Neuronal stem cell (in vitro differentiated cells): ENCODE measurements around the gene PNPLA1.
A peak's percentile ranks its signal among the peaks of the same experiment; 100 is the strongest.

Experiments used
- DNase-seq: peaks from one replicate; pipeline ENCODE4 v3.0.0-alpha.2; 2013; ENCODE audit warnings: low spot score
- H2AFZ ChIP-seq: one replicate; pipeline ENCODE4 v1.6.1; 2013; ENCODE audit warnings: mild to moderate bottlenecking, low read length, inconsistent platforms
- H2AK5ac ChIP-seq: 2 replicates; pipeline ENCODE4 v1.6.1; 2013; ENCODE audit warnings: low read depth, mild to moderate bottlenecking, inconsistent platforms, low read length, moderate library complexity, mixed read lengths
- H2BK120ac ChIP-seq: 2 replicates; pipeline ENCODE4 v1.6.1; 2013; ENCODE audit warnings: low read depth, mild to moderate bottlenecking, inconsistent platforms, low read length, moderate library complexity, mixed read lengths
- H2BK12ac ChIP-seq: one replicate; pipeline ENCODE4 v1.6.1; 2013; ENCODE audit warnings: low read length, inconsistent platforms
- H2BK15ac ChIP-seq: 2 replicates; pipeline ENCODE4 v1.6.1; 2013; ENCODE audit warnings: mild to moderate bottlenecking, low read length, inconsistent platforms, mixed read lengths
- H2BK5ac ChIP-seq: one replicate; pipeline ENCODE4 v1.6.1; 2013; ENCODE audit warnings: inconsistent platforms, mild to moderate bottlenecking, low read length, moderate library complexity
- H3K14ac ChIP-seq: one replicate; pipeline ENCODE4 v1.6.1; 2013; ENCODE audit warnings: low read length, inconsistent platforms
- H3K18ac ChIP-seq: 2 replicates; pipeline ENCODE4 v1.6.1; 2013; ENCODE audit warnings: low read length, inconsistent platforms
- H3K23ac ChIP-seq: 2 replicates; pipeline ENCODE4 v1.6.1; 2013; ENCODE audit warnings: low read depth, mild to moderate bottlenecking, mixed read lengths, low read length, inconsistent platforms; ENCODE audit not compliant: poor library complexity
- H3K27ac ChIP-seq: replicated peaks from 3 replicates; pipeline ENCODE4 v1.5.1; 2013; ENCODE audit warnings: low read length, inconsistent platforms
- H3K27me3 ChIP-seq, 3 experiments: 2 replicates each; pipeline ENCODE4 v1.6.1; 2013; ENCODE audit warnings: low read length in 3 of 3, mild to moderate bottlenecking in 2 of 3, inconsistent platforms in 1 of 3, low read depth in 1 of 3, mixed read lengths in 1 of 3, moderate library complexity in 1 of 3; ENCODE audit not compliant: control insufficient read depth in 3 of 3, insufficient read depth in 3 of 3
- H3K36me3 ChIP-seq, 2 donors: replicated peaks in 1 of 2; 2 replicates each; pipeline ENCODE4 v1.6.1; 2013; ENCODE audit warnings: low read length in 2 of 2; ENCODE audit not compliant: control insufficient read depth in 2 of 2, insufficient read depth in 2 of 2
- H3K4ac ChIP-seq: 2 replicates; pipeline ENCODE4 v1.6.1; 2013; ENCODE audit warnings: inconsistent platforms, mild to moderate bottlenecking, low read length, moderate library complexity
- H3K4me1 ChIP-seq, 2 donors: 1 replicate in 1 of 2; 2 replicates in 1 of 2; pipeline ENCODE4 v1.6.1; 2013; ENCODE audit warnings: low read length in 2 of 2, low read depth in 1 of 2; ENCODE audit not compliant: control insufficient read depth in 2 of 2, insufficient read depth in 1 of 2
- H3K4me2 ChIP-seq: one replicate; pipeline ENCODE4 v1.6.1; 2013; ENCODE audit warnings: mild to moderate bottlenecking, low read length, inconsistent platforms; ENCODE audit not compliant: insufficient read depth, poor library complexity, severe bottlenecking
- H3K4me3 ChIP-seq, 2 donors: 2 replicates each; pipeline ENCODE4 v1.5.1; 2013; ENCODE audit warnings: low read length in 2 of 2, mild to moderate bottlenecking in 2 of 2, inconsistent platforms in 1 of 2, moderate library complexity in 1 of 2
- H3K79me1 ChIP-seq: one replicate; pipeline ENCODE4 v1.6.1; 2013; ENCODE audit warnings: low read depth, mild to moderate bottlenecking, inconsistent platforms, low read length, moderate library complexity
- H3K9ac ChIP-seq: one replicate; pipeline ENCODE4 v1.6.1; 2013; ENCODE audit warnings: mild to moderate bottlenecking, low read depth, low read length, inconsistent platforms; ENCODE audit not compliant: poor library complexity
- H3K9me3 ChIP-seq, 2 donors: replicated peaks in 1 of 2; 2 replicates each; pipeline versions ENCODE3 to v1.6.1; 2013; ENCODE audit warnings: low read length in 2 of 2, mild to moderate bottlenecking in 2 of 2, inconsistent platforms in 1 of 2, low read depth in 1 of 2, mixed read lengths in 1 of 2, moderate library complexity in 1 of 2; ENCODE audit not compliant: control insufficient read depth in 2 of 2, insufficient read depth in 1 of 2
- H4K8ac ChIP-seq: one replicate; pipeline ENCODE4 v1.6.1; 2013; ENCODE audit warnings: low read depth, mild to moderate bottlenecking, inconsistent platforms, low read length, moderate library complexity
- H4K91ac ChIP-seq: one replicate; pipeline ENCODE4 v1.6.1; 2013; ENCODE audit warnings: low read length, low read depth, mild to moderate bottlenecking, inconsistent platforms; ENCODE audit not compliant: poor library complexity
- WGBS, 2 donors: extraction: QIAGEN DNeasy Blood & Tissue Kit; methylation state at CpG; one replicate each; pipeline ENCODE4 v1.1.7; 2013; ENCODE audit warnings: missing lambda C conversion rate in 2 of 2, mixed read lengths in 1 of 2; ENCODE audit not compliant: insufficient read length in 2 of 2, insufficient replicate concordance in 1 of 2; ENCODE audit errors: extremely low coverage in 2 of 2; 5-methylcytosine and 5-hydroxymethylcytosine counted together

The PNPLA1 gene

GRCh38 chr6:36252005-36252404 lies 17.9 kb upstream of the PNPLA1 start:
- DNase-seq, result no peak
- no peak overlapping the region for H3K23ac ChIP-seq
- no peak overlapping the region for H3K9ac ChIP-seq
- no peak overlapping the region for H4K91ac ChIP-seq
- H2AK5ac ChIP-seq, result no peak overlapping the region
- no peak overlapping the region for H3K4me3 ChIP-seq
- no peaks in the 10 kb centered on the region for H3K36me3 ChIP-seq
- no peak overlapping the region for H4K8ac ChIP-seq
- no CpG with 5 or more reads among the region's 2 CpGs for WGBS, 2 donors
- H3K18ac ChIP-seq, result no peak overlapping the region
- peaks cover 0 to 3% of the 10 kb centered on the region in 2 donors for H3K4me1 ChIP-seq
- no peak overlapping the region for H2BK15ac ChIP-seq
- no peak overlapping the region for H3K14ac ChIP-seq
- no peak overlapping the region for H3K4me2 ChIP-seq
- H2BK5ac ChIP-seq, result no peak overlapping the region
- no peaks in the 10 kb centered on the region for H3K9me3 ChIP-seq
- H2BK120ac ChIP-seq, result no peak overlapping the region
- H3K79me1 ChIP-seq, result no peaks in the 10 kb centered on the region
- peak overlapping the region; percentile 28 for H2AFZ ChIP-seq
- H3K27me3 ChIP-seq, result no peaks in the 10 kb centered on the region
- H2BK12ac ChIP-seq, result no peak overlapping the region
- no peak overlapping the region for H3K4ac ChIP-seq
- H3K27ac ChIP-seq, result no peak overlapping the region

- WGBS, 2 donors, result no CpG with 5 or more reads among the region's 9 CpGs
These were observed 6.4 kb upstream of the PNPLA1 start for GRCh38 chr6:36263390-36264000.

GRCh38 chr6:36265744-36266143 lies 4.1 kb upstream of the PNPLA1 start:
- no peaks in the 10 kb centered on the region for H3K4me1 ChIP-seq
- H2BK15ac ChIP-seq, result no peak overlapping the region
- no peak overlapping the region for H2BK120ac ChIP-seq
- H3K9ac ChIP-seq, result no peak overlapping the region
- H2AK5ac ChIP-seq, result no peak overlapping the region
- H3K79me1 ChIP-seq, result no peaks in the 10 kb centered on the region
- no peak overlapping the region for H2BK12ac ChIP-seq
- no peak overlapping the region for H3K4me3 ChIP-seq
- H3K9me3 ChIP-seq, result peaks cover 0 to 3% of the 10 kb centered on the region in 2 donors
- H3K4me2 ChIP-seq, result no peak overlapping the region
- H3K4ac ChIP-seq, result no peak overlapping the region
- WGBS, 2 donors, result no CpG with 5 or more reads among the region's 1 CpG
- no peak for DNase-seq
- no peak overlapping the region for H4K91ac ChIP-seq
- H2AFZ ChIP-seq, result no peak overlapping the region
- no peak overlapping the region for H4K8ac ChIP-seq
- no peak overlapping the region for H3K23ac ChIP-seq
- H3K18ac ChIP-seq, result no peak overlapping the region
- no peaks in the 10 kb centered on the region for H3K27me3 ChIP-seq
- H3K36me3 ChIP-seq, result no peaks in the 10 kb centered on the region
- no peak overlapping the region for H2BK5ac ChIP-seq
- no peak overlapping the region for H3K27ac ChIP-seq
- no peak overlapping the region for H3K14ac ChIP-seq

More at GRCh38 chr6:36263390-36264000, 6.4 kb upstream of the PNPLA1 start:
- H2BK5ac ChIP-seq, result no peak overlapping the region
- H2BK120ac ChIP-seq, result no peak overlapping the region
- no peak overlapping the region for H3K4me2 ChIP-seq
- H2BK15ac ChIP-seq, result no peak overlapping the region
- H3K4me3 ChIP-seq, result no peak overlapping the region
- H2BK12ac ChIP-seq, result no peak overlapping the region
- no peak overlapping the region for H3K4ac ChIP-seq
- DNase-seq, result no peak
- peaks cover 0 to 3% of the 10 kb centered on the region in 2 donors for H3K9me3 ChIP-seq
- no peak overlapping the region for H3K18ac ChIP-seq
- H4K91ac ChIP-seq, result no peak overlapping the region
- no peak overlapping the region for H3K14ac ChIP-seq
- no peak overlapping the region for H2AFZ ChIP-seq
- no peak overlapping the region for H3K23ac ChIP-seq
- H3K79me1 ChIP-seq, result no peaks in the 10 kb centered on the region
- no peaks in the 10 kb centered on the region for H3K4me1 ChIP-seq
- H2AK5ac ChIP-seq, result no peak overlapping the region
- H3K36me3 ChIP-seq, result no peaks in the 10 kb centered on the region
- no peak overlapping the region for H4K8ac ChIP-seq
- H3K9ac ChIP-seq, result no peak overlapping the region
- H3K27me3 ChIP-seq, result peaks cover 0 to 6% (median 0%) of the 10 kb centered on the region in 3 experiments
- no peak overlapping the region for H3K27ac ChIP-seq

- H3K4ac ChIP-seq, result no peak overlapping the region
- H3K27ac ChIP-seq, result no peak overlapping the region
- H3K36me3 ChIP-seq, result no peaks in the 10 kb centered on the region
- no peak overlapping the region for H3K4me3 ChIP-seq
- H2BK5ac ChIP-seq, result no peak overlapping the region
- no peak overlapping the region for H2AFZ ChIP-seq
- H4K91ac ChIP-seq, result no peak overlapping the region
- no peak overlapping the region for H2BK15ac ChIP-seq
- no peak overlapping the region for H4K8ac ChIP-seq
- no peak overlapping the region for H2AK5ac ChIP-seq
- no peak overlapping the region for H3K18ac ChIP-seq
- no peak overlapping the region for H3K4me2 ChIP-seq
- no peak for DNase-seq
- no peak overlapping the region for H2BK120ac ChIP-seq
- peaks cover 0 to 3% of the 10 kb centered on the region in 2 donors for H3K9me3 ChIP-seq
- no peaks in the 10 kb centered on the region for H3K4me1 ChIP-seq
- H3K79me1 ChIP-seq, result no peaks in the 10 kb centered on the region
- H3K23ac ChIP-seq, result no peak overlapping the region
- no peak overlapping the region for H3K14ac ChIP-seq
- no CpG with 5 or more reads among the region's 13 CpGs for whole genome bisulfite sequencing, 2 donors
- H3K27me3 ChIP-seq, result no peaks in the 10 kb centered on the region
- no peak overlapping the region for H3K9ac ChIP-seq
- H2BK12ac ChIP-seq, result no peak overlapping the region
These were observed 2.8 kb upstream of the PNPLA1 start for GRCh38 chr6:36266913-36267644.
